K562 (cell line): ENCODE results near the gene MRPS6. TPM values are rescaled to one million over a fixed set of nuclear protein-coding genes. Genes with fewer than 3 reads are reported as not detected.
A peak's percentile ranks its signal among the peaks of the same experiment; 100 is the strongest.

Experiments used
- CBFA2T2 ChIP-seq: fragments of 450-650 bp; conservative IDR thresholded peaks from 2 replicates; pipeline ENCODE4 v1.6.1; 2017; ENCODE audit warnings: mild to moderate bottlenecking
- CREB1 ChIP-seq, 2 experiments: sonication (generic) in 1 of 2; formaldehyde crosslinking in 1 of 2; IDR thresholded peaks; 2 replicates each; pipeline versions ENCODE4 v1.6.1 to v1.8.0; 2012 to 2022; ENCODE audit warnings: inconsistent platforms in 1 of 2, mild to moderate bottlenecking in 1 of 2, missing genetic modification reagents in 1 of 2, moderate library complexity in 1 of 2
- DPF2 ChIP-seq: fragments of 450-650 bp; IDR thresholded peaks from 2 replicates; pipeline ENCODE4 v1.6.1; 2016
- ELK3 ChIP-seq: fragments of 450-650 bp; formaldehyde crosslinking; IDR thresholded peaks from 2 replicates; pipeline ENCODE4 v1.4.0; 2020; ENCODE audit warnings: mild to moderate bottlenecking
- KLF16 ChIP-seq: IDR thresholded peaks from 2 replicates; pipeline ENCODE4 v1.6.1; 2016; ENCODE audit warnings: antibody characterized with exemption
- MNT ChIP-seq, 2 experiments: fragments of 450-650 bp; conservative IDR thresholded peaks; 2 replicates each; pipeline ENCODE4 v1.6.1; 2017; ENCODE audit warnings: mild to moderate bottlenecking in 2 of 2, moderate library complexity in 2 of 2
- PURB ChIP-seq: sonication (generic); formaldehyde crosslinking; IDR thresholded peaks from 2 replicates; pipeline ENCODE4 v1.9.0; 2021; ENCODE audit warnings: low read depth, mild to moderate bottlenecking, missing genetic modification reagents
- SMAD2 ChIP-seq: fragments of 150-350 bp; IDR thresholded peaks from 2 replicates; pipeline ENCODE4 v1.6.1; 2014; ENCODE audit warnings: low read depth, mild to moderate bottlenecking, low read length
- SRF ChIP-seq, 2 experiments: fragments of 250-450, 450-650 bp in 1 of 2; sonication (Bioruptor Pico) in 1 of 2; sonication (generic) in 1 of 2; formaldehyde crosslinking; IDR thresholded peaks; 2 replicates each; pipeline versions ENCODE4 v1.5.0 to v1.5.1; 2020 to 2022; ENCODE audit warnings: mild to moderate bottlenecking in 1 of 2, missing genetic modification reagents in 1 of 2
- TEAD1 ChIP-seq, 2 experiments: fragments of 450-650 bp in 1 of 2; sonication (generic) in 1 of 2; formaldehyde crosslinking; IDR thresholded peaks; 2 replicates each; pipeline versions ENCODE4 v1.4.0 to v1.8.0; 2020 to 2022; ENCODE audit warnings: mild to moderate bottlenecking in 2 of 2, missing genetic modification reagents in 1 of 2
- TEAD4 ChIP-seq, 2 experiments: sonication (generic) in 1 of 2; formaldehyde crosslinking in 1 of 2; IDR thresholded peaks; 2 replicates each; pipeline versions ENCODE4 v1.6.1 to v1.8.0; 2012 to 2022; ENCODE audit warnings: borderline replicate concordance in 1 of 2, inconsistent platforms in 1 of 2, low read length in 1 of 2, mild to moderate bottlenecking in 1 of 2, missing genetic modification reagents in 1 of 2
- VEZF1 ChIP-seq: fragments of 200-800 bp; sonication (Bioruptor generic); IDR thresholded peaks from 2 replicates; pipeline ENCODE4 v1.6.1; 2017; ENCODE audit warnings: missing genetic modification characterization, missing compliant biosample characterization
- ZBTB9 ChIP-seq: fragments of 450-650 bp; formaldehyde crosslinking; IDR thresholded peaks from 2 replicates; pipeline ENCODE4 v1.4.0; 2020; ENCODE audit warnings: mild to moderate bottlenecking, moderate library complexity
- polyA plus RNA-seq, 8 experiments: library from polyadenylated mRNA; depleted of rRNA in 4 of 8; stranded (reverse) in 5 of 8; unstranded in 3 of 8; fragments of >200 nt; fragmentation: Nextera tagmentation in 2 of 8; fragmentation: Illumina TruSeq in 1 of 8; extraction: Ambion mirVana in 2 of 8; extraction: Trizol in 1 of 8; gene quantifications; 2 replicates each; pipeline versions ENCODE4 v1.2.1 to v1.2.3, GENCODE V29; 2011 to 2014; ENCODE audit warnings: inconsistent platforms in 1 of 8, missing spikeins in 1 of 8
- total RNA-seq, 7 experiments: library from RNA; depleted of rRNA in 6 of 7; stranded (reverse); fragments of >200 nt in 6 of 7; fragmentation: Illumina TruSeq in 2 of 7; extraction: Trizol in 2 of 7; gene quantifications; 2 replicates each; pipeline versions ENCODE4 v1.2.1 to v1.2.3, GENCODE V29; 2011 to 2021; ENCODE audit warnings: low replicate concordance in 1 of 7
- TF ChIP-seq, protein P1 (sequence below), 2 experiments: IDR thresholded peaks in 1 of 2; conservative IDR thresholded peaks in 1 of 2; 2 replicates each; pipeline ENCODE4 v1.6.1; 2016; ENCODE audit warnings: low read depth in 2 of 2, mild to moderate bottlenecking in 1 of 2, missing compliant biosample characterization in 1 of 2, missing genetic modification characterization in 1 of 2, moderate library complexity in 1 of 2
- TF ChIP-seq, protein P2 (sequence below), 2 experiments: IDR thresholded peaks; 2 replicates each; pipeline ENCODE4 v1.6.1; 2012; ENCODE audit warnings: improper control_type of control experiment in 2 of 2, low read depth in 2 of 2, low read length in 2 of 2, borderline replicate concordance in 1 of 2

MRPS6 gene
- total and polyA plus RNA-seq, 9 of the 15 experiments (the other 6 are each of a cell fraction or from before 2014, with no cell fraction given) = 26.1 to 72.0 (median 39.3) TPM

GRCh38 chr21:34086887-34087306 lies 13.5 kb downstream of the MRPS6 start (continued):
- peak; percentile 41; the same call in 1 of the 2 replicates for TF ChIP-seq VEZF1
- peak in 1 of 2 experiments; percentile 77; a peak in 1 of 4 replicates for TF ChIP-seq TEAD1 (CRISPR knock-in tag; IDR thresholded peaks at IDR 0.05)
- TF ChIP-seq CREB1 (IDR thresholded peaks at IDR 0.05) = no peak
- no peak for TF ChIP-seq CREB1 (CRISPR knock-in tag; IDR thresholded peaks at IDR 0.05)
- no peak for TF ChIP-seq SMAD2
- 0 out of 2 replicates have a peak, but pooled peaks have one; percentile 5 for TF ChIP-seq CBFA2T2
- 0 out of 2 replicates have a peak, but pooled peaks have one; percentile 40 for TF ChIP-seq TEAD4 (IDR thresholded peaks at IDR 0.05; ENCODE audit: low read length)
- no peak for TF ChIP-seq TEAD4 (CRISPR knock-in tag; IDR thresholded peaks at IDR 0.05; ENCODE audit: borderline replicate concordance)
- TF ChIP-seq, protein P1, sequence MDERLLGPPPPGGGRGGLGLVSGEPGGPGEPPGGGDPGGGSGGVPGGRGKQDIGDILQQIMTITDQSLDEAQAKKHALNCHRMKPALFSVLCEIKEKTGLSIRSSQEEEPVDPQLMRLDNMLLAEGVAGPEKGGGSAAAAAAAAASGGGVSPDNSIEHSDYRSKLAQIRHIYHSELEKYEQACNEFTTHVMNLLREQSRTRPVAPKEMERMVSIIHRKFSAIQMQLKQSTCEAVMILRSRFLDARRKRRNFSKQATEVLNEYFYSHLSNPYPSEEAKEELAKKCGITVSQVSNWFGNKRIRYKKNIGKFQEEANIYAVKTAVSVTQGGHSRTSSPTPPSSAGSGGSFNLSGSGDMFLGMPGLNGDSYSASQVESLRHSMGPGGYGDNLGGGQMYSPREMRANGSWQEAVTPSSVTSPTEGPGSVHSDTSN (CRISPR knock-in tag; IDR thresholded peaks at IDR 0.05; ENCODE audit: low read depth) = no peak
- TF ChIP-seq, protein P1 (tag; conservative IDR thresholded peaks at IDR 0.05; ENCODE audit: low read depth) = 0 out of 2 replicates have a peak, but pooled peaks have one; percentile 9
- TF ChIP-seq, protein P2, sequence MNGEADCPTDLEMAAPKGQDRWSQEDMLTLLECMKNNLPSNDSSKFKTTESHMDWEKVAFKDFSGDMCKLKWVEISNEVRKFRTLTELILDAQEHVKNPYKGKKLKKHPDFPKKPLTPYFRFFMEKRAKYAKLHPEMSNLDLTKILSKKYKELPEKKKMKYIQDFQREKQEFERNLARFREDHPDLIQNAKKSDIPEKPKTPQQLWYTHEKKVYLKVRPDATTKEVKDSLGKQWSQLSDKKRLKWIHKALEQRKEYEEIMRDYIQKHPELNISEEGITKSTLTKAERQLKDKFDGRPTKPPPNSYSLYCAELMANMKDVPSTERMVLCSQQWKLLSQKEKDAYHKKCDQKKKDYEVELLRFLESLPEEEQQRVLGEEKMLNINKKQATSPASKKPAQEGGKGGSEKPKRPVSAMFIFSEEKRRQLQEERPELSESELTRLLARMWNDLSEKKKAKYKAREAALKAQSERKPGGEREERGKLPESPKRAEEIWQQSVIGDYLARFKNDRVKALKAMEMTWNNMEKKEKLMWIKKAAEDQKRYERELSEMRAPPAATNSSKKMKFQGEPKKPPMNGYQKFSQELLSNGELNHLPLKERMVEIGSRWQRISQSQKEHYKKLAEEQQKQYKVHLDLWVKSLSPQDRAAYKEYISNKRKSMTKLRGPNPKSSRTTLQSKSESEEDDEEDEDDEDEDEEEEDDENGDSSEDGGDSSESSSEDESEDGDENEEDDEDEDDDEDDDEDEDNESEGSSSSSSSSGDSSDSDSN (IDR thresholded peaks at IDR 0.05; ENCODE audit: borderline replicate concordance in 1 of 2, low read depth in 2 of 2, low read length in 2 of 2) = no peak
- TF ChIP-seq MNT (conservative IDR thresholded peaks at IDR 0.05) = 0 out of 4 replicates have a peak, but pooled peaks of 1 of the 2 experiments have one; percentile 34
- TF ChIP-seq DPF2 = peak; percentile 86
- no peak for TF ChIP-seq ELK3 (CRISPR knock-in tag)
- TF ChIP-seq ZBTB9 (CRISPR knock-in tag) = peak; percentile 99
- no peak for TF ChIP-seq PURB (CRISPR knock-in tag)
- no peak for TF ChIP-seq KLF16
- TF ChIP-seq SRF (CRISPR knock-in tag; IDR thresholded peaks at IDR 0.05) = peak in 1 of 2 experiments; percentile 46; a peak in 1 of 4 replicates
